HEK293 (cell line): ENCODE data around the gene LLCFC1.

ENCODE experiments used
- CTCF ChIA-PET: fragments of 350-600 bp; formaldehyde crosslinking; extraction: SDS; loops from one replicate; lab custom pipeline; 2021; ENCODE audit warnings: antibody characterized with exemption; lab: Yijun Ruan, JAX
- POLR2A ChIA-PET: fragments of 300-600 bp; formaldehyde crosslinking; extraction: SDS; loops from one replicate; lab custom pipeline; 2020; ENCODE audit warnings: antibody characterized with exemption, inconsistent platforms; lab: Yijun Ruan, JAX
- H3K27ac ChIP-seq: fragments of 200-500 bp; sonication (Bioruptor generic); 2 replicates; pipeline ENCODE4 v1.5.1; 2014; ENCODE audit warnings: low read depth, low read length, control low read depth, inconsistent platforms; ENCODE audit errors: extremely low read depth
- H3K36me3 ChIP-seq, 2 experiments: fragments of 200-500 bp in 1 of 2; sonication (Bioruptor generic) in 1 of 2; 1 replicate in 1 of 2; 2 replicates in 1 of 2; pipeline ENCODE4 v1.5.1; 2014 to 2017; ENCODE audit warnings: inconsistent platforms in 2 of 2, low read length in 2 of 2; ENCODE audit not compliant: control insufficient read depth in 2 of 2, insufficient read depth in 1 of 2
- H3K4me1 ChIP-seq: fragments of 200-500 bp; sonication (Bioruptor generic); 2 replicates; pipeline ENCODE4 v1.5.1; 2014; ENCODE audit warnings: mild to moderate bottlenecking, low read length, inconsistent platforms; ENCODE audit not compliant: control insufficient read depth, insufficient read depth
- H3K4me3 ChIP-seq: 2 replicates; pipeline ENCODE4 v1.5.1; 2011; ENCODE audit warnings: low read depth, mild to moderate bottlenecking, control low read depth, low read length, moderate library complexity
- H3K9me3 ChIP-seq: fragments of 200-500 bp; sonication (Bioruptor generic); 2 replicates; pipeline ENCODE4 v1.5.1; 2014; ENCODE audit warnings: low read depth, low read length, inconsistent platforms; ENCODE audit not compliant: control insufficient read depth, insufficient read depth
- BCL11B ChIP-seq: fragments of 450-650 bp; formaldehyde crosslinking; IDR thresholded peaks from 2 replicates; pipeline ENCODE4 v1.5.1; 2016; ENCODE audit warnings: low read depth, missing biosample characterization, missing genetic modification characterization
- GLI4 ChIP-seq: fragments of 450-650 bp; formaldehyde crosslinking; IDR thresholded peaks from 2 replicates; pipeline ENCODE4 v1.5.1; 2016; ENCODE audit warnings: missing biosample characterization, missing genetic modification characterization
- HOXD13 ChIP-seq: sonication (generic); formaldehyde crosslinking; IDR thresholded peaks from 2 replicates; pipeline ENCODE4 v1.8.0; 2022; ENCODE audit warnings: missing genetic modification reagents, borderline replicate concordance
- RBAK ChIP-seq: fragments of 450-650 bp; formaldehyde crosslinking; IDR thresholded peaks from 2 replicates; pipeline ENCODE4 v1.5.1; 2016; ENCODE audit warnings: missing biosample characterization, missing genetic modification characterization
- SP2 ChIP-seq: fragments of 450-650 bp; formaldehyde crosslinking; IDR thresholded peaks from 2 replicates; pipeline ENCODE4 v1.5.1; 2016; ENCODE audit warnings: missing biosample characterization, missing genetic modification characterization
- ZFHX2 ChIP-seq: fragments of 450-650 bp; formaldehyde crosslinking; conservative IDR thresholded peaks from 2 replicates; pipeline ENCODE4 v1.5.1; 2016; ENCODE audit warnings: missing biosample characterization, missing genetic modification characterization
- ZNF10 ChIP-seq: fragments of 450-650 bp; formaldehyde crosslinking; IDR thresholded peaks from 2 replicates; pipeline ENCODE4 v1.5.1; 2017; ENCODE audit warnings: missing biosample characterization, missing genetic modification characterization
- ZNF341 ChIP-seq: fragments of 450-650 bp; formaldehyde crosslinking; IDR thresholded peaks from 2 replicates; pipeline ENCODE4; 2016; ENCODE audit warnings: low read depth, missing biosample characterization, missing genetic modification characterization
- ZNF394 ChIP-seq: fragments of 450-650 bp; formaldehyde crosslinking; IDR thresholded peaks from 2 replicates; pipeline ENCODE4 v1.5.1; 2016; ENCODE audit warnings: missing biosample characterization, missing genetic modification characterization, mild to moderate bottlenecking, moderate library complexity, borderline replicate concordance
- ZNF426 ChIP-seq: fragments of 450-650 bp; formaldehyde crosslinking; IDR thresholded peaks from 2 replicates; pipeline ENCODE4 v1.5.1; 2017; ENCODE audit warnings: missing biosample characterization, missing genetic modification characterization, mild to moderate bottlenecking, inconsistent platforms, moderate library complexity
- ZNF521 ChIP-seq: fragments of 450-650 bp; formaldehyde crosslinking; IDR thresholded peaks from 2 replicates; pipeline ENCODE4 v1.5.1; 2017; ENCODE audit warnings: missing biosample characterization, mild to moderate bottlenecking, missing genetic modification characterization
- ZNF585B ChIP-seq: fragments of 450-650 bp; formaldehyde crosslinking; IDR thresholded peaks from 2 replicates; pipeline ENCODE4 v1.5.1; 2016; ENCODE audit warnings: missing biosample characterization, missing genetic modification characterization
- ZNF600 ChIP-seq: fragments of 450-650 bp; formaldehyde crosslinking; IDR thresholded peaks from 2 replicates; pipeline ENCODE4 v1.5.1; 2016; ENCODE audit warnings: missing biosample characterization, missing genetic modification characterization
- ZNF621 ChIP-seq: fragments of 450-650 bp; formaldehyde crosslinking; IDR thresholded peaks from 2 replicates; pipeline ENCODE4 v1.5.1; 2017; ENCODE audit warnings: missing biosample characterization, missing genetic modification characterization
- ZNF626 ChIP-seq: fragments of 450-650 bp; sonication (Bioruptor Pico); formaldehyde crosslinking; IDR thresholded peaks from 2 replicates; pipeline ENCODE4 v1.5.1; 2018; ENCODE audit warnings: missing biosample characterization, missing genetic modification characterization, inconsistent platforms
- ZNF830 ChIP-seq: fragments of 450-650 bp; IDR thresholded peaks from 2 replicates; pipeline ENCODE4 v1.5.0; 2018; ENCODE audit warnings: missing biosample characterization, missing genetic modification characterization, low read depth, mild to moderate bottlenecking, moderate library complexity
- ZSCAN16 ChIP-seq: fragments of 450-650 bp; formaldehyde crosslinking; IDR thresholded peaks from 2 replicates; pipeline ENCODE4 v1.5.1; 2016; ENCODE audit warnings: missing biosample characterization, missing genetic modification characterization
- TF ChIP-seq, protein P1 (sequence below): IDR thresholded peaks from 2 replicates; pipeline ENCODE4 v1.6.1; 2011; ENCODE audit warnings: mild to moderate bottlenecking, low read depth, low read length, borderline replicate concordance
- TF ChIP-seq, protein P2 (sequence below): fragments of 450-650 bp; formaldehyde crosslinking; IDR thresholded peaks from 2 replicates; pipeline ENCODE4 v1.5.1; 2016; ENCODE audit warnings: missing biosample characterization, missing genetic modification characterization

Gene LLCFC1

DNA sequence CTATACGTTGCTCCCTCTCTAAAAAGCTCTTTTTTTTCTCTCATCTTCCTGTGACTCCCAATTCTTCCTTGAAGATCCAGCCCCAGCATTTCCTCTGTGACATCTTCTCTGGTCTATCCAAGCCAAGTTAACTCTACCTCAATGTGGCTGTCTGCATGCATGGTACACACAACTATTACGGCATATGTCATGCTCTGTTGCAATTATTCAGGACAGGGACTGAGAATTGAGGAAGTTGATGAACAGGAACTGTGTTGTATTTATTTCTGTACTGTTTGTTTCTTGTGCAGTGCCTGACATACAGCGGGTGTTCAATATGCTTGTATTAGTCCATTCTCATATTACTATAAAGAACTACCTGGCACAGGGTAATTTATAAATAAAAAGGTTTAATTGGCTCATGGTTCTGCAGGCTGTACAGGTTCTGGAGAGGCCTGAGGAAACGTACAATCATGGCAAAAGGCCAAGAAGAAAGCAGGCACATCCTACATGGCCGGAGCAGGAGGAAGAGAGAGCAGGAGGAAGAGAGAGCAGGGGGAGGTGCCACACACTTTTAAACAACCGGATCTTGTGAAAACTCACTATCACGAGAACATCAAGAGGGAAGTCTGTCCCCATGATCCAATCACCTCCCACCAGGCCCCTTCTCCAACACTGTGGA is 12.1 kb upstream of the LLCFC1 start:
- H3K4me3 ChIP-seq, result no peak overlapping the region
- no peak overlapping the region for H3K27ac ChIP-seq
- no peaks in the 10 kb centered on the region for H3K4me1 ChIP-seq
- POLR2A ChIA-PET, result no interaction called here
- H3K36me3 ChIP-seq, result no peaks in the 10 kb centered on the region
- no peaks in the 10 kb centered on the region for H3K9me3 ChIP-seq
- TF ChIP-seq GLI4 (tag by site-specific recombination) (no peak), ZNF521 (no peak), ZNF830 (tag by site-specific recombination) (no peak), ZNF600 (tag by site-specific recombination) (no peak), ZSCAN16 (tag by site-specific recombination) (no peak), ZNF341 (tag by site-specific recombination) (no peak), ZNF621 (tag by site-specific recombination) (no peak), HOXD13 (no peak), ZFHX2 (no peak), SP2 (tag by site-specific recombination) (no peak)
- TF ChIP-seq, protein P1, sequence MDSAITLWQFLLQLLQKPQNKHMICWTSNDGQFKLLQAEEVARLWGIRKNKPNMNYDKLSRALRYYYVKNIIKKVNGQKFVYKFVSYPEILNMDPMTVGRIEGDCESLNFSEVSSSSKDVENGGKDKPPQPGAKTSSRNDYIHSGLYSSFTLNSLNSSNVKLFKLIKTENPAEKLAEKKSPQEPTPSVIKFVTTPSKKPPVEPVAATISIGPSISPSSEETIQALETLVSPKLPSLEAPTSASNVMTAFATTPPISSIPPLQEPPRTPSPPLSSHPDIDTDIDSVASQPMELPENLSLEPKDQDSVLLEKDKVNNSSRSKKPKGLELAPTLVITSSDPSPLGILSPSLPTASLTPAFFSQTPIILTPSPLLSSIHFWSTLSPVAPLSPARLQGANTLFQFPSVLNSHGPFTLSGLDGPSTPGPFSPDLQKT, result no peak
- TF ChIP-seq, protein P2, sequence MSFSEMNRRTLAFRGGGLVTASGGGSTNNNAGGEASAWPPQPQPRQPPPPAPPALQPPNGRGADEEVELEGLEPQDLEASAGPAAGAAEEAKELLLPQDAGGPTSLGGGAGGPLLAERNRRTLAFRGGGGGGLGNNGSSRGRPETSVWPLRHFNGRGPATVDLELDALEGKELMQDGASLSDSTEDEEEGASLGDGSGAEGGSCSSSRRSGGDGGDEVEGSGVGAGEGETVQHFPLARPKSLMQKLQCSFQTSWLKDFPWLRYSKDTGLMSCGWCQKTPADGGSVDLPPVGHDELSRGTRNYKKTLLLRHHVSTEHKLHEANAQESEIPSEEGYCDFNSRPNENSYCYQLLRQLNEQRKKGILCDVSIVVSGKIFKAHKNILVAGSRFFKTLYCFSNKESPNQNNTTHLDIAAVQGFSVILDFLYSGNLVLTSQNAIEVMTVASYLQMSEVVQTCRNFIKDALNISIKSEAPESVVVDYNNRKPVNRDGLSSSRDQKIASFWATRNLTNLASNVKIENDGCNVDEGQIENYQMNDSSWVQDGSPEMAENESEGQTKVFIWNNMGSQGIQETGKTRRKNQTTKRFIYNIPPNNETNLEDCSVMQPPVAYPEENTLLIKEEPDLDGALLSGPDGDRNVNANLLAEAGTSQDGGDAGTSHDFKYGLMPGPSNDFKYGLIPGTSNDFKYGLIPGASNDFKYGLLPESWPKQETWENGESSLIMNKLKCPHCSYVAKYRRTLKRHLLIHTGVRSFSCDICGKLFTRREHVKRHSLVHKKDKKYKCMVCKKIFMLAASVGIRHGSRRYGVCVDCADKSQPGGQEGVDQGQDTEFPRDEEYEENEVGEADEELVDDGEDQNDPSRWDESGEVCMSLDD (tag by site-specific recombination), result no peak
- CTCF ChIA-PET, result interaction anchor here (1.2 to 3.0 kb wide), 4 partner anchors 11 to 288 kb away, joined by 3 to 14 read pairs (median 5); no protein-coding TSS in a partner anchor

DNA sequence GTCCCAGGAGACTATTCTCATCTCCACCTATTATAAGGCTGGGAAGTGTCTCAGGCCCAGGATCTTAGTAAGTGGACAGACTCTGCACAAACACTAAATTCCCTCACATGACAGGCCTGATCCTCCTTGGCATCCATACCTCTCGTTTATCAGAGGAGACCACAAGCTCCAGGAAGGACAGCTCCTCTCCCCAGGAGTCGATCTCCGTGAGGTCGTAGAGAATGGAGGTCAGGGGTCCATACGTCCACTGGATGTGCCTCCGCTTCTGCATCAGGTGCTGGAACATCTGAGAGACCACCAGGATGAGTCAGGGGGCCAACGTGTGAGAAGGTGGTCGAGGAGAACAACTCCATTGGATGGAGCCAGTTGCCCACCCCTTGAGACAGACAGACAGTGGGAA is 11.3 kb upstream of the LLCFC1 start:
- H3K9me3 ChIP-seq, result no peaks in the 10 kb centered on the region
- no peaks in the 10 kb centered on the region for H3K4me1 ChIP-seq
- H3K27ac ChIP-seq, result no peak overlapping the region
- H3K36me3 ChIP-seq, result no peaks in the 10 kb centered on the region
- POLR2A ChIA-PET, result no interaction called here
- no peak overlapping the region for H3K4me3 ChIP-seq
- CTCF ChIA-PET, result interaction anchor here (0.6 to 1.2 kb wide), 2 partner anchors 18 to 61 kb away, joined by 3 to 5 read pairs; no protein-coding TSS in a partner anchor
- TF ChIP-seq BCL11B (tag by site-specific recombination) (no peak), ZNF626 (tag by site-specific recombination) (no peak), ZNF394 (tag by site-specific recombination) (no peak), ZNF585B (tag by site-specific recombination) (no peak), ZNF426 (tag by site-specific recombination) (no peak), ZNF10 (tag by site-specific recombination) (no peak), RBAK (tag by site-specific recombination) (no peak)
